DOHH2 (cell line): ENCODE results near the gene MRC1.

Experiments
- H3F3A ChIP-seq: fragments of 200-600 bp; sonication (generic), shearing (Covaris generic); 2 replicates; pipeline ENCODE4 v1.6.0; 2016; ENCODE audit warnings: antibody characterized with exemption, mild to moderate bottlenecking; ENCODE audit not compliant: control insufficient read depth, insufficient read depth
- H3K27ac ChIP-seq: fragments of 200-600 bp; sonication (generic); 2 replicates; pipeline ENCODE4 v1.5.1; 2014; ENCODE audit warnings: low read depth, mild to moderate bottlenecking, low read length, moderate library complexity
- H3K27me3 ChIP-seq: fragments of 200-600 bp; sonication (generic); 2 replicates; pipeline ENCODE4 v1.6.1; 2014; ENCODE audit warnings: mild to moderate bottlenecking, low read length, mixed read lengths; ENCODE audit not compliant: control insufficient read depth
- H3K36me3 ChIP-seq: fragments of 200-600 bp; sonication (generic); 2 replicates; pipeline ENCODE4 v1.6.1; 2014; ENCODE audit warnings: mild to moderate bottlenecking, low read length, moderate library complexity, mixed read lengths; ENCODE audit not compliant: control insufficient read depth
- H3K4me1 ChIP-seq: fragments of 200-600 bp; sonication (generic); 2 replicates; pipeline ENCODE4 v1.6.1; 2014; ENCODE audit warnings: mild to moderate bottlenecking, low read length, mixed read lengths; ENCODE audit not compliant: control insufficient read depth
- H3K4me2 ChIP-seq: fragments of 200-600 bp; sonication (generic); 2 replicates; pipeline ENCODE4 v1.6.0; 2014; ENCODE audit warnings: mild to moderate bottlenecking, low read length, moderate library complexity
- H3K4me3 ChIP-seq: fragments of 200-600 bp; sonication (generic); 2 replicates; pipeline ENCODE4 v1.5.1; 2014; ENCODE audit warnings: mild to moderate bottlenecking, low read length, mixed read lengths
- H3K79me2 ChIP-seq: fragments of 200-600 bp; sonication (generic); 2 replicates; pipeline ENCODE4 v1.6.1; 2014; ENCODE audit warnings: mild to moderate bottlenecking, low read length, mixed read lengths; ENCODE audit not compliant: control insufficient read depth
- H3K9me2 ChIP-seq: fragments of 200-600 bp; sonication (generic); replicated peaks from 2 replicates; pipeline ENCODE4 v1.6.1; 2014; ENCODE audit warnings: mild to moderate bottlenecking, low read length, mixed read lengths; ENCODE audit not compliant: control insufficient read depth
- H3K9me3 ChIP-seq: fragments of 200-600 bp; sonication (generic); 2 replicates; pipeline ENCODE4 v1.6.1; 2014; ENCODE audit warnings: antibody characterized with exemption, low read length, mixed read lengths; ENCODE audit not compliant: control insufficient read depth, insufficient read depth
- H4K20me1 ChIP-seq: fragments of 200-600 bp; sonication (generic); 2 replicates; pipeline ENCODE4 v1.6.0; 2014; ENCODE audit warnings: low read depth, mild to moderate bottlenecking, antibody characterized with exemption, low read length, moderate library complexity; ENCODE audit not compliant: control insufficient read depth, insufficient read depth
- CTCF ChIP-seq: fragments of 200-600 bp; sonication (generic); IDR thresholded peaks from one replicate; pipeline ENCODE4 v1.5.1; 2014; ENCODE audit warnings: antibody characterized with exemption, mild to moderate bottlenecking, low read depth, low read length; ENCODE audit not compliant: poor library complexity, severe bottlenecking
- EZH2phosphoT487 ChIP-seq: fragments of 200-600 bp; sonication (generic); IDR thresholded peaks from 2 replicates; pipeline ENCODE4 v1.6.1; 2017; ENCODE audit warnings: borderline replicate concordance, mild to moderate bottlenecking, antibody characterized with exemption, low read length, moderate library complexity, mixed read lengths

MRC1 gene

GRCh38 chr10:17880601-17881000 is 71.5 kb downstream of the MRC1 start:
- Histone ChIP-seq H3K4me2 (no peak overlapping the region), H4K20me1 (no peaks in the 10 kb centered on the region), H3K4me3 (no peak overlapping the region), H3K79me2 (no peaks in the 10 kb centered on the region), H3K9me3 (peaks cover 8% of the 10 kb centered on the region; the same call in 1 of the 2 replicates), H3K4me1 (no peaks in the 10 kb centered on the region), H3K9me2 (no peaks in the 10 kb centered on the region), H3K36me3 (no peaks in the 10 kb centered on the region), H3K27me3 (no peaks in the 10 kb centered on the region), H3K27ac (no peak overlapping the region), H3F3A (no peaks in the 10 kb centered on the region)
- TF ChIP-seq CTCF (no peak), EZH2phosphoT487 (no peak)

GRCh38 chr10:17882557-17882956 is 73.4 kb downstream of the MRC1 start:
- H3K9me3 ChIP-seq = peaks cover 8% of the 10 kb centered on the region; the same call in 1 of the 2 replicates
- no peak overlapping the region for H3K4me2 ChIP-seq
- no peaks in the 10 kb centered on the region for H4K20me1 ChIP-seq
- no peak overlapping the region for H3K4me3 ChIP-seq
- no peaks in the 10 kb centered on the region for H3K9me2 ChIP-seq
- no peak overlapping the region for H3K27ac ChIP-seq
- TF ChIP-seq CTCF (no peak), EZH2phosphoT487 (no peak)
- H3F3A ChIP-seq = no peaks in the 10 kb centered on the region
- no peaks in the 10 kb centered on the region for H3K27me3 ChIP-seq
- no peaks in the 10 kb centered on the region for H3K4me1 ChIP-seq
- H3K36me3 ChIP-seq = no peaks in the 10 kb centered on the region
- no peaks in the 10 kb centered on the region for H3K79me2 ChIP-seq

GRCh38 chr10:17883621-17884020 is 74.5 kb downstream of the MRC1 start:
- H3K4me1 ChIP-seq = no peaks in the 10 kb centered on the region
- H3K4me2 ChIP-seq = no peak overlapping the region
- H4K20me1 ChIP-seq = no peaks in the 10 kb centered on the region
- TF ChIP-seq EZH2phosphoT487 = no peak
- TF ChIP-seq CTCF = no peak
- no peaks in the 10 kb centered on the region for H3F3A ChIP-seq
- no peaks in the 10 kb centered on the region for H3K9me2 ChIP-seq
- no peaks in the 10 kb centered on the region for H3K79me2 ChIP-seq
- no peak overlapping the region for H3K4me3 ChIP-seq
- H3K9me3 ChIP-seq = peaks cover 8% of the 10 kb centered on the region; the same call in 1 of the 2 replicates
- no peak overlapping the region for H3K27ac ChIP-seq
- no peaks in the 10 kb centered on the region for H3K27me3 ChIP-seq
- no peaks in the 10 kb centered on the region for H3K36me3 ChIP-seq
